ENCODE data around the gene NFATC2.
"Not testable (repeated sequence)": the region's sequence is repeated elsewhere in the genome, so short reads cannot be mapped to it uniquely, and the experiment has no call there.

NFATC2 gene

GRCh38 chr20:51469046-51469445 is 73.5 kb downstream of the NFATC2 start:
- DNase-seq = no peak

- no peak for DNase-seq
Observed at GRCh38 chr20:51468636-51469035, 73.9 kb downstream of the NFATC2 start.

- no peak for DNase-seq
Observed at GRCh38 chr20:51467956-51468626, 74.4 kb downstream of the NFATC2 start.

- DNase-seq = no peak
Observed at GRCh38 chr20:51463998-51464397, 78.5 kb downstream of the NFATC2 start.

- DNase-seq = no peak
Observed at GRCh38 chr20:51463560-51463959, 79.0 kb downstream of the NFATC2 start.

- no peak for DNase-seq
Observed at GRCh38 chr20:51462566-51463276, 79.8 kb downstream of the NFATC2 start.

GRCh38 chr20:51461846-51462245 is 80.7 kb downstream of the NFATC2 start:
- not testable (repeated sequence) for DNase-seq

GRCh38 chr20:51461306-51461705 is 81.2 kb downstream of the NFATC2 start:
- no peak for DNase-seq

GRCh38 chr20:51460569-51461265 is 81.8 kb downstream of the NFATC2 start:
- no peak for DNase-seq

- no peak for DNase-seq
Observed at GRCh38 chr20:51460163-51460562, 82.4 kb downstream of the NFATC2 start.

- no peak for DNase-seq
Observed at GRCh38 chr20:51458751-51459439, 83.6 kb downstream of the NFATC2 start.

GRCh38 chr20:51457533-51457932 is 85.0 kb downstream of the NFATC2 start:
- no peak for DNase-seq

GRCh38 chr20:51456511-51457509 is 85.7 kb downstream of the NFATC2 start:
- DNase-seq = peak; percentile 67 to 82

- no peak for DNase-seq
Observed at GRCh38 chr20:51454250-51454865, 88.2 kb downstream of the NFATC2 start.

- DNase-seq = no peak
Observed at GRCh38 chr20:51452734-51453365, 89.7 kb downstream of the NFATC2 start.

- no peak for DNase-seq
Observed at GRCh38 chr20:51452091-51452613, 90.4 kb downstream of the NFATC2 start.

- no peak for DNase-seq
Observed at GRCh38 chr20:51451484-51451883, 91.0 kb downstream of the NFATC2 start.

- no peak for DNase-seq
Observed at GRCh38 chr20:51450984-51451383, 91.5 kb downstream of the NFATC2 start.

GRCh38 chr20:51450221-51450712 is 92.3 kb downstream of the NFATC2 start:
- DNase-seq = no peak

GRCh38 chr20:51449498-51450220 is 92.9 kb downstream of the NFATC2 start:
- DNase-seq = no peak

Measured in cerebellar nuclear complex (tissue), 1 donor.